COLO829 (cell line): ENCODE data around the gene COASY.
"Not testable (repeated sequence)": the region's sequence is repeated elsewhere in the genome, so short reads cannot be mapped to it uniquely, and the experiment has no call there.

ENCODE experiments used
- DNase-seq: peaks from one replicate; pipeline ENCODE4 v3.0.0; 2012; ENCODE audit warnings: low spot score

COASY gene

GRCh38 chr17:42531455-42532354, 30.2 kb upstream of the COASY start:
- DNase-seq, result no peak

- DNase-seq, result no peak
Measured at GRCh38 chr17:42535155-42536047, 26.5 kb upstream of the COASY start.

DNA sequence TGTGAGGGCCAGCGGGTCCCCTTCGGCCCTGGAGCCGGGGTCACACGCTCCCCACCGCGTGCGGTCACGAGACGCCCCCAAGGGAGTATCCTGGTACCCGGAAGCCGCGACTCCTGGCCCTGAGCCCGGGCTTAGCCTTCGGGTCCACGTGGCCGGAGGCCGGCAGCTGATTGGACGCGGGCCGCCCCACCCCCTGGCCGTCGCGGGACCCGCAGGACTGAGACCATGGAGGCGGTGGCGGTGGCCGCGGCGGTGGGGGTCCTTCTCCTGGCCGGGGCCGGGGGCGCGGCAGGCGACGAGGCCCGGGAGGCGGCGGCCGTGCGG, 25.9 kb upstream of the COASY start, which contains the start of gene NAGLU:
NAGLU (plus strand) TSS at position 194 of the 324 bp plus-strand sequence; CDS start at position 226, 32 bp downstream.
- DNase-seq, result peak; percentile 95

DNA sequence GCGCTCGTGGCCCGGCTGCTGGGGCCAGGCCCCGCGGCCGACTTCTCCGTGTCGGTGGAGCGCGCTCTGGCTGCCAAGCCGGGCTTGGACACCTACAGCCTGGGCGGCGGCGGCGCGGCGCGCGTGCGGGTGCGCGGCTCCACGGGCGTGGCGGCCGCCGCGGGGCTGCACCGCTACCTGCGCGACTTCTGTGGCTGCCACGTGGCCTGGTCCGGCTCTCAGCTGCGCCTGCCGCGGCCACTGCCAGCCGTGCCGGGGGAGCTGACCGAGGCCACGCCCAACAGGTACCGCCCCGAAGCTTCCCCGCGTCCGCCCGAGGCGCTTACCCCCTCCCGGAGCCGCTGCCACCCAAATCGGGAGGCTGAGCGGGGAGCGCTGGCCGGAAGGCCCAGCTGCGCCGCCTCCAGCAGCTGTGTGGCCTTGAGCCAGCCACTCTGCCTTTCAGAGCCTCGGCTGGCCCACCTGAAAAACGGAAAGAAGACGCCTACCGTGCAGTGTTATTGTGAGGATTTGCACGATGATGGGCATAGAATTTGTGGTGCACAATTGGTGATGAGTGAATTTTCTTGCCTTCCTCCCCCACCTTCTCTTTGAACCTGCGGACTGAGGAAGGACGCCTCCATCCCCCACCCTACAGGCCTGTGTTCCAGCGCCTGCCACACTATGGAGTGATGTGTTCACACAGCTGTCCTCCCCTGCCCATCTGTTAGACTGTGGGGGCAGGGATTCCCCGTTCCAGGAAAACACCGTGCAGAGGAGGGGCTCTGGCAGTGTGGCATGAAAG, 25.4 kb upstream of the COASY start:
- DNase-seq, result peak; percentile 83

GRCh38 chr17:42537156-42537805, 24.7 kb upstream of the COASY start:
- no peak for DNase-seq

DNA sequence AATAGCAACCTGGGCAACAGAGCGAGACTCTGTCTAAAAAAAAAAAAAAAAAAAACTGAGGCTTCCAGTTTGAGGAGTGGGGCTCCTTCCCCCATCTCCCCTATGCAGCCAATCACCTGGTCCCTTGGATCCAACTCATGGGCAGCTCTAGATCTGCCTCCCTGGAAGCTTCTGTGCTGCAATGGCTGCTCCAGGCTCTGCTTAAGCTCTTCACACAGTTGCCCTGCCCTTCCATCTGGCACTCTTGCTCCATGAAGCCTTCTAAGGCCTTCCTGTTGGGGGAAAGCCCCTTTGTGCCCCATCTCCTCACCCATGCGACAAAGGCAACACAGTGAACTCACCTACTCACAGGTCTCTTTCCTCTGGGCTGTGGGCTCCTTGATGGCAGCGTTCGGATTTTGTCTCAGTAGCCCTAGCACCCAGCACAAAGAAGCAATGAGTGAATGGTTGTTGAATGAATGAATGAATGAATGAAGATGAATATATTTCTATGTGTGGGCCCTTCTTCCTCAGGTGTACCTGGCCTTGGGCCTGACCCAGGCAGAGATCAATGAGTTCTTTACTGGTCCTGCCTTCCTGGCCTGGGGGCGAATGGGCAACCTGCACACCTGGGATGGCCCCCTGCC, 24.0 kb upstream of the COASY start:
- DNase-seq, result no peak

- DNase-seq, result no peak
Measured at GRCh38 chr17:42538482-42538881, 23.5 kb upstream of the COASY start.

- not testable (repeated sequence) for DNase-seq
Measured at GRCh38 chr17:42540558-42540957, 21.4 kb upstream of the COASY start.

DNA sequence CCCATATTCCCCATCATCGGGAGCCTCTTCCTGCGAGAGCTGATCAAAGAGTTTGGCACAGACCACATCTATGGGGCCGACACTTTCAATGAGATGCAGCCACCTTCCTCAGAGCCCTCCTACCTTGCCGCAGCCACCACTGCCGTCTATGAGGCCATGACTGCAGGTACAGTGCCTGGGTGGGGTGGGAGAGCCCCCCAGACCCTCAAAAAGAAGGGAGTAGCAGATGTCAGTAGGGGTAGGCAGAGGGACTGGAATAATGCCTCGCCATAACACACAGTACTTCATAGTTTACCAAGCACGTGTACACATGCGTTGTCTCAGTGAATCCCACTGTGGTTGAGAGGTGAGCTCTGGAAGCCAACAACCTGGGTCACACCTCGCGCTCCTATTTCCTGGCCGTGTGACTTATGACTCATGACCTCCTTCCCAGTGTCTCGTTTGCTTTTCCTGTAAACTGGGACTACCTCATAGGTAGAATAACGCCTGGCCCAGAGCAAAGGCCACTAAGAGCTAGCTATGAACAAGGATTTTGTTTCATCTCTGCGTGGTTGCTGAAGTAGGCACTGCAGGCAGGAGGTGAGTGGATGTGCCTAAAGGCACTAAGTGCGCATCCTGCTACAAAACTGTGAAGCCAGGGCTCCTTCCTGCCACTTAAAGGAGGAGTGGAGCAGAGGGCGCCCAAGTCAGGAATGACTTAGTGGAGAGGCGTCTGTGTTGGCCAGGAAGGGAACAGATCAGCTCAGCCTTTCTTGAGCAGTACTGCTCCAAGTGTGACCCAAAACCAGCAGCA, 20.7 kb upstream of the COASY start:
- DNase-seq, result no peak

DNA sequence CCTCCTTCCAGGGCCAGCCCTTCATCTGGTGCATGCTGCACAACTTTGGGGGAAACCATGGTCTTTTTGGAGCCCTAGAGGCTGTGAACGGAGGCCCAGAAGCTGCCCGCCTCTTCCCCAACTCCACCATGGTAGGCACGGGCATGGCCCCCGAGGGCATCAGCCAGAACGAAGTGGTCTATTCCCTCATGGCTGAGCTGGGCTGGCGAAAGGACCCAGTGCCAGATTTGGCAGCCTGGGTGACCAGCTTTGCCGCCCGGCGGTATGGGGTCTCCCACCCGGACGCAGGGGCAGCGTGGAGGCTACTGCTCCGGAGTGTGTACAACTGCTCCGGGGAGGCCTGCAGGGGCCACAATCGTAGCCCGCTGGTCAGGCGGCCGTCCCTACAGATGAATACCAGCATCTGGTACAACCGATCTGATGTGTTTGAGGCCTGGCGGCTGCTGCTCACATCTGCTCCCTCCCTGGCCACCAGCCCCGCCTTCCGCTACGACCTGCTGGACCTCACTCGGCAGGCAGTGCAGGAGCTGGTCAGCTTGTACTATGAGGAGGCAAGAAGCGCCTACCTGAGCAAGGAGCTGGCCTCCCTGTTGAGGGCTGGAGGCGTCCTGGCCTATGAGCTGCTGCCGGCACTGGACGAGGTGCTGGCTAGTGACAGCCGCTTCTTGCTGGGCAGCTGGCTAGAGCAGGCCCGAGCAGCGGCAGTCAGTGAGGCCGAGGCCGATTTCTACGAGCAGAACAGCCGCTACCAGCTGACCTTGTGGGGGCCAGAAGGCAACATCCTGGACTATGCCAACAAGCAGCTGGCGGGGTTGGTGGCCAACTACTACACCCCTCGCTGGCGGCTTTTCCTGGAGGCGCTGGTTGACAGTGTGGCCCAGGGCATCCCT, 18.5 kb upstream of the COASY start:
- DNase-seq, result no peak

DNA sequence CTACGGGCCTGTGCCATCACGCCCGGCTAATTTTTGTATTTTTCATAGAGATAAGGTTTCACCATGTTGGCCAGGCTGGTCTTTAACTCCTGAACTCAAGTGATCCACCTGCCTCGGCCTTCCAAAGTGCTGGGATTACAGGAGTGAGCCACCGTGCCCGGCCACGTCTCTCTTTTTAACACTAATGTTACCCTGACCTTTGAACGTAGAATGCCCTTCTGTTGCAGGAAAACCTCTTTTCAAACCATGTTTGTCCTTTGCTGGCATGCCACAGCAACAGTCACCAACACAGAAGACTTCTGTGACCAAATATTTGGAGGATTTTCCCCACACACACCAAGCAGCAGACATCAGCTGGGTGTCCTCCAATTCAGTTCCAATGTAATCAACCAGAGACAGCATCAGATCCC, 17.1 kb upstream of the COASY start:
- DNase-seq, result no peak

- DNase-seq, result not testable (repeated sequence)
Measured at GRCh38 chr17:42545755-42546505, 16.0 kb upstream of the COASY start.

GRCh38 chr17:42547001-42547461, 14.9 kb upstream of the COASY start:
- no peak for DNase-seq

DNA sequence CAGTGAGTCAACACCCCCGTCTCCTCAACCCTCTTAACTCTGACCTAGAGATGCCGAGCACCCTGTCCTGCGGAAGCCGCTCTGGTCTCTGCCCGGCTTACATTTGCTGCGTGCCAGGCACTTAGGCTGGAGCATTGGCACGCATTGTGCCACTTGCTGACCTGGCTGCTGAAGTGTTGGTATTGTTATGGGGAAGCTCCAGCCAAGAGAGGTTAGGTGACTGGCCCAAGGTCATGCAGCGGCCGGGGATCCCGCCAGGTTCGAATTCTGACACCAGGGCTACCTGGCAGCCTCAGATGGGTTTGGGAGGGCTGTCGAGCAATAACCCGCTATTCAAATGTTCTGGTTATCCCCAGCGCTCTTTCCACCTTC, 14.3 kb upstream of the COASY start:
- no peak for DNase-seq

GRCh38 chr17:42548070-42548837, 13.7 kb upstream of the COASY start:
- no peak for DNase-seq

- DNase-seq, result no peak
Measured at GRCh38 chr17:42548993-42549755, 12.8 kb upstream of the COASY start.

DNA sequence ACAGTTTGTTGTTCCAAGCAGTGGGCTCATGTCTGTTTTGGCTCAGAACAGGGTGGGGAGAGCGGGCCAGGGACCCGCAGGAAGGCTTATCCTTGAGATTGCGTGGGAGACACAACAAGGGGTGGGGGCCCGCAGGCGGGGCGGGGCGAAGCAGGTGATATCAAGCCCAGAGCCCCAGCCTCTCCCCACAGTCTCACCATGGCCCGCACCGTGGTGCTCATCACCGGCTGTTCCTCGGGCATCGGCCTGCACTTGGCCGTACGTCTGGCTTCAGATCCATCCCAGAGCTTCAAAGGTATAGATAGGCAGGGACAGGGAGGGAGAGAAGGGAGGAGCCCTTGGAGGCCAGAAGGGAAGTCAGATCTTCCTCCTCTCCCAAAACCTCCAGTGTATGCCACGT, 9.2 kb upstream of the COASY start, which contains the start of gene HSD17B1:
HSD17B1 (plus strand) TSS at position 188 of the 400 bp plus-strand sequence; CDS start at position 199, 11 bp downstream.
- DNase-seq, result not testable (repeated sequence)
